Karpas-422 (cell line): Measurements from ENCODE around the gene NRROS. TPM values are rescaled to one million over a fixed set of nuclear protein-coding genes. Genes with fewer than 3 reads are reported as not detected.

Source experiments
- DNase-seq: peaks from one replicate; pipeline ENCODE4 v3.0.0-alpha.2; 2015
- H2AFZ ChIP-seq: fragments of 200-600 bp; sonication (generic); 2 replicates; pipeline ENCODE4 v1.6.1; 2014; ENCODE audit warnings: antibody characterized with exemption, low read length, mixed read lengths
- H3K27ac ChIP-seq: fragments of 200-600 bp; sonication (generic); 2 replicates; pipeline ENCODE4 v1.5.1; 2014; ENCODE audit warnings: mild to moderate bottlenecking, low read length, moderate library complexity
- H3K27me3 ChIP-seq: fragments of 200-600 bp; sonication (generic); 2 replicates; pipeline ENCODE4 v1.6.1; 2014; ENCODE audit warnings: low read length, mixed read lengths
- H3K36me3 ChIP-seq: fragments of 200-600 bp; sonication (generic); 2 replicates; pipeline ENCODE4 v1.6.1; 2014; ENCODE audit warnings: low read length, mixed read lengths; ENCODE audit not compliant: insufficient read depth
- H3K4me1 ChIP-seq: fragments of 200-600 bp; sonication (generic); 2 replicates; pipeline ENCODE4 v1.6.1; 2014; ENCODE audit warnings: mild to moderate bottlenecking, low read length, mixed read lengths
- H3K4me2 ChIP-seq: fragments of 200-600 bp; sonication (generic); 2 replicates; pipeline ENCODE4 v1.6.1; 2014; ENCODE audit warnings: low read length, low read depth, mild to moderate bottlenecking; ENCODE audit not compliant: poor library complexity, severe bottlenecking
- H3K4me3 ChIP-seq: fragments of 200-600 bp; sonication (generic); 2 replicates; pipeline ENCODE4 v1.5.1; 2014; ENCODE audit warnings: mild to moderate bottlenecking, antibody characterized with exemption, low read length, mixed read lengths
- H3K79me2 ChIP-seq: fragments of 200-600 bp; sonication (generic); 2 replicates; pipeline ENCODE4 v1.6.1; 2014; ENCODE audit warnings: mild to moderate bottlenecking, low read length, mixed read lengths
- H3K9ac ChIP-seq: fragments of 200-600 bp; sonication (generic); 2 replicates; pipeline ENCODE4 v1.6.0; 2014; ENCODE audit warnings: low read length
- H3K9me2 ChIP-seq: fragments of 200-600 bp; sonication (generic), shearing (Covaris generic); replicated peaks from 2 replicates; pipeline ENCODE4 v1.6.0; 2014; ENCODE audit warnings: mild to moderate bottlenecking, low read length, moderate library complexity; ENCODE audit not compliant: insufficient read depth
- H3K9me3 ChIP-seq: fragments of 300-700, 200-600 bp; sonication (generic); 2 replicates; pipeline ENCODE4 v1.6.1; 2014; ENCODE audit warnings: low read length, mixed read lengths
- H4K20me1 ChIP-seq: fragments of 200-600 bp; sonication (generic); 2 replicates; pipeline ENCODE4 v1.6.1; 2014; ENCODE audit warnings: mild to moderate bottlenecking, antibody characterized with exemption, low read length, low read depth; ENCODE audit not compliant: insufficient read depth
- total RNA-seq: library from RNA; depleted of rRNA; stranded (reverse); fragments of >200 nt; shearing (Covaris generic); gene quantifications from 2 replicates; pipeline ENCODE4 v1.2.3, GENCODE V29; 2014; ENCODE audit warnings: low replicate concordance

The NRROS gene
- total RNA-seq, 1 experiment from 2014 or later, result 0.52 TPM

DNA sequence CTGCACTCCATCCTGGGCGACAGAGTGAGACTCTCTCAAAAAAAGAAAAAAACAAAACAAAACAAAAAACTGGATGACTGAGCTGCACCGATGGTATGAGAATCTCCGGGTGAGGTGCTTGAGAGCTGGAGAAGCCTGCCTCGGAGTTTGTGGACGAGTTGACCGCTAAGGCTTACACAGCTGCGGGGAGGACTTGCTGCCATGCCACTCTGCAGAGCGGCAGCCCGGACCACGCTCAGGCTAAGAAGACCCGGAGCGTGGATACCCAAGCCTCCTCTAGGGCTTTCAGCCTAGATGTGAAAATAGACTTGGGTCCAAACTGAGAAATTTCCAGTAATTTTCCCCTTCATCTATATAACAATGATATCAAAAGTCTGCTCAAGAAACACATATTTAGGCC is 16.0 kb downstream of the NRROS start:
- Histone ChIP-seq H3K9me2 (no peaks in the 10 kb centered on the region), H3K4me1 (no peaks in the 10 kb centered on the region), H3K79me2 (no peaks in the 10 kb centered on the region), H2AFZ (no peak overlapping the region), H3K9ac (no peak overlapping the region), H3K36me3 (no peaks in the 10 kb centered on the region), H3K4me3 (no peak overlapping the region), H4K20me1 (no peaks in the 10 kb centered on the region), H3K27me3 (no peaks in the 10 kb centered on the region), H3K4me2 (no peak overlapping the region), H3K27ac (no peak overlapping the region), H3K9me3 (no peaks in the 10 kb centered on the region)
- no peak for DNase-seq

GRCh38 chr3:196656213-196656612 is 16.7 kb downstream of the NRROS start:
- H3K4me1 ChIP-seq, result no peaks in the 10 kb centered on the region
- DNase-seq, result no peak
- no peak overlapping the region for H3K4me2 ChIP-seq
- no peak overlapping the region for H3K27ac ChIP-seq
- H4K20me1 ChIP-seq, result no peaks in the 10 kb centered on the region
- H3K9me3 ChIP-seq, result no peaks in the 10 kb centered on the region
- no peaks in the 10 kb centered on the region for H3K79me2 ChIP-seq
- no peaks in the 10 kb centered on the region for H3K27me3 ChIP-seq
- H3K36me3 ChIP-seq, result no peaks in the 10 kb centered on the region
- H3K9ac ChIP-seq, result no peak overlapping the region
- no peak overlapping the region for H3K4me3 ChIP-seq
- no peaks in the 10 kb centered on the region for H3K9me2 ChIP-seq
- no peak overlapping the region for H2AFZ ChIP-seq

GRCh38 chr3:196659901-196660351 is 20.4 kb downstream of the NRROS start:
- no peaks in the 10 kb centered on the region for H3K36me3 ChIP-seq
- no peaks in the 10 kb centered on the region for H3K4me1 ChIP-seq
- no peaks in the 10 kb centered on the region for H4K20me1 ChIP-seq
- H3K4me2 ChIP-seq, result no peak overlapping the region
- H3K27ac ChIP-seq, result no peak overlapping the region
- no peak overlapping the region for H3K4me3 ChIP-seq
- H2AFZ ChIP-seq, result no peak overlapping the region
- H3K27me3 ChIP-seq, result no peaks in the 10 kb centered on the region
- H3K9me3 ChIP-seq, result no peaks in the 10 kb centered on the region
- H3K9me2 ChIP-seq, result no peaks in the 10 kb centered on the region
- H3K9ac ChIP-seq, result no peak overlapping the region
- DNase-seq, result no peak
- H3K79me2 ChIP-seq, result no peaks in the 10 kb centered on the region

DNA sequence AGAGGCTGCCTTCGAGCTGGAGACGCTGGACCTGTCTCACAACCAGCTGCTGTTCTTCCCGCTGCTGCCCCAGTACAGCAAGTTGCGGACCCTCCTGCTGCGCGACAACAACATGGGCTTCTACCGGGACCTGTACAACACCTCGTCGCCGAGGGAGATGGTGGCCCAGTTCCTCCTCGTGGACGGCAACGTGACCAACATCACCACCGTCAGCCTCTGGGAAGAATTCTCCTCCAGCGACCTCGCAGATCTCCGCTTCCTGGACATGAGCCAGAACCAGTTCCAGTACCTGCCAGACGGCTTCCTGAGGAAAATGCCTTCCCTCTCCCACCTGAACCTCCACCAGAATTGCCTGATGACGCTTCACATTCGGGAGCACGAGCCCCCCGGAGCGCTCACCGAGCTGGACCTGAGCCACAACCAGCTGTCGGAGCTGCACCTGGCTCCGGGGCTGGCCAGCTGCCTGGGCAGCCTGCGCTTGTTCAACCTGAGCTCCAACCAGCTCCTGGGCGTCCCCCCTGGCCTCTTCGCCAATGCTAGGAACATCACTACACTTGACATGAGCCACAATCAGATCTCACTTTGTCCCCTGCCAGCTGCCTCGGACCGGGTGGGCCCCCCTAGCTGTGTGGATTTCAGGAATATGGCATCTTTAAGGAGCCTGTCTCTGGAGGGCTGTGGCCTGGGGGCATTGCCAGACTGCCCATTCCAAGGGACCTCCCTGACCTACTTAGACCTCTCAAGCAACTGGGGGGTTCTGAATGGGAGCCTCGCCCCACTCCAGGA is 21.1 kb downstream of the NRROS start:
- Histone ChIP-seq H3K9me3 (no peaks in the 10 kb centered on the region), H2AFZ (no peak overlapping the region), H3K4me3 (no peak overlapping the region), H3K27ac (no peak overlapping the region), H3K4me2 (no peak overlapping the region), H3K9me2 (no peaks in the 10 kb centered on the region), H3K27me3 (no peaks in the 10 kb centered on the region), H4K20me1 (no peaks in the 10 kb centered on the region), H3K4me1 (no peaks in the 10 kb centered on the region), H3K36me3 (no peaks in the 10 kb centered on the region), H3K79me2 (no peaks in the 10 kb centered on the region), H3K9ac (no peak overlapping the region)
- DNase-seq, result no peak

DNA sequence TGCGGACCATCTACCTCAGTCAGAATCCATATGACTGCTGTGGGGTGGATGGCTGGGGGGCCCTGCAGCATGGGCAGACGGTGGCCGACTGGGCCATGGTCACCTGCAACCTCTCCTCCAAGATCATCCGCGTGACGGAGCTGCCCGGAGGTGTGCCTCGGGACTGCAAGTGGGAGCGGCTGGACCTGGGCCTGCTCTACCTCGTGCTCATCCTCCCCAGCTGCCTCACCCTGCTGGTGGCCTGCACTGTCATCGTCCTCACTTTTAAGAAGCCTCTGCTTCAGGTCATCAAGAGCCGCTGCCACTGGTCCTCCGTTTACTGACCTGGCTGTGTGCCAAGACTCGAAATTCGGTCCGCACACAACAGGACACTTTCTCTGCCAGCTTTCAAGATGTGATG is 21.9 kb downstream of the NRROS start:
- Histone ChIP-seq H3K4me2 (no peak overlapping the region), H3K9me3 (no peaks in the 10 kb centered on the region), H3K79me2 (no peaks in the 10 kb centered on the region), H3K4me3 (no peak overlapping the region), H3K9me2 (no peaks in the 10 kb centered on the region), H4K20me1 (no peaks in the 10 kb centered on the region), H3K9ac (no peak overlapping the region), H3K27me3 (no peaks in the 10 kb centered on the region), H3K36me3 (no peaks in the 10 kb centered on the region), H3K4me1 (no peaks in the 10 kb centered on the region), H2AFZ (no peak overlapping the region), H3K27ac (no peak overlapping the region)
- DNase-seq, result no peak

DNA sequence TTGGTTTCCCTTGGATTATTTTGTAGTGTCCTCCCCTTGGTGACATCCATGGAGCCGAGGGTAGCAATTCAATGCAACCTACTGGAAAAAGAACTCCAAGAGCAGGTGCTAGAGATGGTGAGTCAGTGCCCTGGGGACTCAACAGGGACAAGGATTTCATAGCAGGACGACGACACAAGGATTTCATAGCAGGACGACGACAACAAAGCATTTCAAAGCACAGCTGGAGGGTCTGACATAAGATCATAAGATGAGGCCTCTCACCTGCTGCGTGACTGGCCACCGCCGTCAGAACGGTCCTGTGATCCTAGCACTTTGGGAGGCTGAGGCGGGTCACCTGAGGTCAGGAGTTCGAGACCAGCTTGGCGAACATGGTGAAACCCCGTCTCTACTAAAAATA is 22.5 kb downstream of the NRROS start:
- Histone ChIP-seq H3K9ac (no peak overlapping the region), H3K9me2 (no peaks in the 10 kb centered on the region), H3K36me3 (no peaks in the 10 kb centered on the region), H3K4me3 (no peak overlapping the region), H3K4me2 (no peak overlapping the region), H3K4me1 (no peaks in the 10 kb centered on the region), H3K27ac (no peak overlapping the region), H3K27me3 (no peaks in the 10 kb centered on the region), H3K79me2 (no peaks in the 10 kb centered on the region), H4K20me1 (no peaks in the 10 kb centered on the region), H2AFZ (no peak overlapping the region), H3K9me3 (no peaks in the 10 kb centered on the region)
- no peak for DNase-seq

DNA sequence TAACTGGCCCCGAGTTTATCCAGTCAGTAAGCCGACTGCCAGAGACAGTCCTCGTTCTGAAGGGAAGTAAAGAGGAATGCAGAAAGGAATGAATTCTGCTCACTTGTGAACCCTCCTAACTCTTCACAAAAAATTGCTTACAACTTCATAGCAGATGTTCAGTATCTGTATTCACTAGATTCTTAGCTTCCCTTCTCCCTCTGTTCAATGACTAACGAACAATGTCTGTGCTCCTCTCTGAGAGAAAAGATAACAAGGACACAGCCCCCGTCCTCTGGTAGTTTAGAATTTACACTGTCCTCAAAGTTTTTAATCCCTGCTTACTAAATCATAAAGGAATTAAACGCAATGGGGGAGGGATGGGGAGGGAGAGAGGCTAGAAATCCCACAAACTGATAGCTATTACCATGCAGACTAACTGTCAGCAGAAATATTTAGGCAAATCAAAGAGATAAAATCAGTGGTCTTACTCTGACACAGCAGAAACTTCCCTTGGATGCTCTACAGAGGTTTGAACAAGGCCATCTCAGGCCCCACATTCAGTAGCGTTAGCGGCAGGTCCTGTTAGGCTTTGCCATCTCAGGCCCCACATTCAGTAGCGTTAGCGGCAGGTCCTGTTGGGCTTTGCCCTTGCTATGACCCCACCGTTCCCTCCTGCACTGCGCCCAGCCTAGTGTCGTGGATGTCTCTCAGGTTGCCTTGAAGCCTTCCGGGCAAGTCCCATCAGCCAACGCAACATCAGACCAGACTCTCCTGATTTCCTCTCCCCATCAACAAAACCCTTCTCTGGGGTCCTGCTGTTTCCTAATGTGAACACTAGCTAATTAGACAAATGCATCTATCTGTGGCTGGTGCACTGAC is 23.4 kb downstream of the NRROS start:
- Histone ChIP-seq H3K4me1 (no peaks in the 10 kb centered on the region), H3K27me3 (no peaks in the 10 kb centered on the region), H4K20me1 (no peaks in the 10 kb centered on the region), H3K79me2 (no peaks in the 10 kb centered on the region), H3K9me3 (no peaks in the 10 kb centered on the region), H3K4me2 (no peak overlapping the region), H3K4me3 (no peak overlapping the region), H3K27ac (no peak overlapping the region), H3K36me3 (no peaks in the 10 kb centered on the region), H2AFZ (no peak overlapping the region), H3K9me2 (no peaks in the 10 kb centered on the region), H3K9ac (no peak overlapping the region)
- DNase-seq, result no peak

DNA sequence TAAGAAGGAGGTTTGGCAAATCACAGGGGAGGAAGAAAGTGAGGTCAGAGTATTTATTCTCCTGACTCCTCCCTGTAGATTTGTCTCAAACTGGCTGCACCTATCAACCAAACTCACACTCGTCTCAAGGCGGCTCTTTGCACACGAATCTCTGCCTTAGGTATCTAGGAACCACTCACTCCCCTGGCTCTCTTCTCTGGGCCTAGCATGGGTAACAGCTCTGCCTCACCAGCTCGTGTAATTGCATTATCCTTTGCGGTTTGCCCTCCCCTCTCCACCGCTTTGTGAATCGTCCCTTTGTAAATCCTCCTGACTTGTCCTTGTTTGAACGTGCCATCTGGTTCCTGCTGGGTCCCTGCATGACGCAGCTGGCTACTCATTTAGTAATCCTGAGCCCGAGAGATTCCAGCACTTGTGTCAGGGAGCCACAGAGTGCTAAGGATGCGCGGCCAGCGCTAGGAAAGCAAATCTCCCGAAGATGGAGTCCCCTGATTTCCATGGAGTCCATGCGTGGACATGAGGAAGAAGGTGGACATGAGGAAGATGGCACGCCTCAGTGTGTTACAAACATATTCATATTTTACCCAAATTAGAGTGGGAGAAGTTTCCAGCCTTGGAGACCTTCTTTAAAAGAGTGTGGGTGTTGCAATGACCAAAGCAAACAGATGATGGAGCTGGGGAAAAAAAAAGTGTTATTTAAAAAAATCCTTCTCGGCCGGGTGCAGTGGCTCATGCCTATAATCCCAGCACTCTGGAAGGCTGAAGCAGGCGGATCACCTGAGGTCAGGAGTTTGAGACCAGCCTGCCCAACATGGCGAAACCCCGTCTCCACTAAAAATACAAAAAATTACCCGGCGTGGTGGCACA is 26.7 kb downstream of the NRROS start:
- H3K4me1 ChIP-seq, result peaks cover 6% of the 10 kb centered on the region
- H3K9ac ChIP-seq, result no peak overlapping the region
- no peak overlapping the region for H2AFZ ChIP-seq
- H3K27ac ChIP-seq, result no peak overlapping the region
- no peak overlapping the region for H3K4me2 ChIP-seq
- H3K36me3 ChIP-seq, result no peaks in the 10 kb centered on the region
- no peak for DNase-seq
- no peaks in the 10 kb centered on the region for H3K27me3 ChIP-seq
- no peaks in the 10 kb centered on the region for H3K9me3 ChIP-seq
- no peaks in the 10 kb centered on the region for H4K20me1 ChIP-seq
- no peaks in the 10 kb centered on the region for H3K9me2 ChIP-seq
- H3K4me3 ChIP-seq, result no peak overlapping the region
- H3K79me2 ChIP-seq, result no peaks in the 10 kb centered on the region
